OCI-LY7 (cell line): Measurements from ENCODE around the gene EIF4A2. TPM values are rescaled to one million over a fixed set of nuclear protein-coding genes. Genes with fewer than 3 reads are reported as not detected.

Experiments
- BruUV-seq: library from RNA; stranded (reverse); fragments of 400-500 nt; replicated peaks from 2 replicates; lab custom pipeline; 2021; lab: Mats Ljungman, UMichigan
- CTCF ChIA-PET: fragments of 300-600 bp; sonication (Branson Sonifier 250); formaldehyde crosslinking; loops from one replicate; lab custom pipeline; 2022; ENCODE audit warnings: antibody characterized with exemption; ENCODE audit not compliant: unreplicated experiment; lab: Charles Lee
- POLR2A ChIA-PET: fragments of 300-600 bp; sonication (Branson Sonifier 250); formaldehyde crosslinking; loops from one replicate; lab custom pipeline; 2022; ENCODE audit warnings: antibody characterized with exemption; lab: Charles Lee
- DNase-seq: peaks from one replicate; pipeline ENCODE4 v3.0.0-alpha.2; 2015; ENCODE audit warnings: low spot score
- H2AFZ ChIP-seq: fragments of 200-600 bp; sonication (generic), shearing (Covaris generic); 2 replicates; pipeline ENCODE4 v1.6.1; 2014; ENCODE audit warnings: mild to moderate bottlenecking, antibody characterized with exemption, low read length, moderate library complexity
- H3K27ac ChIP-seq: fragments of 200-600 bp; sonication (generic); 2 replicates; pipeline ENCODE4 v1.5.1; 2014; ENCODE audit warnings: mixed run types, low read depth, mild to moderate bottlenecking, moderate library complexity, low read length, inconsistent platforms; ENCODE audit not compliant: poor library complexity, severe bottlenecking
- H3K36me3 ChIP-seq: fragments of 200-600 bp; sonication (generic); 2 replicates; pipeline ENCODE4 v1.6.1; 2014; ENCODE audit warnings: mild to moderate bottlenecking, antibody characterized with exemption, low read length, moderate library complexity, mixed read lengths; ENCODE audit not compliant: insufficient read depth
- H3K4me1 ChIP-seq: fragments of 200-600 bp; sonication (generic); 2 replicates; pipeline ENCODE4 v1.5.1; 2014; ENCODE audit warnings: mild to moderate bottlenecking, low read length; ENCODE audit not compliant: insufficient read depth, poor library complexity, severe bottlenecking
- H3K4me2 ChIP-seq: fragments of 200-600 bp; sonication (generic); 2 replicates; pipeline ENCODE4 v1.6.1; 2014; ENCODE audit warnings: mild to moderate bottlenecking, low read length
- H3K4me3 ChIP-seq: fragments of 200-600 bp; sonication (generic); 2 replicates; pipeline ENCODE4 v1.5.1; 2014; ENCODE audit warnings: mild to moderate bottlenecking, low read depth, low read length; ENCODE audit not compliant: poor library complexity, severe bottlenecking
- H3K79me2 ChIP-seq: fragments of 200-600 bp; sonication (generic); 2 replicates; pipeline ENCODE4 v1.6.1; 2016; ENCODE audit warnings: low read depth, mild to moderate bottlenecking, low read length, moderate library complexity, mixed read lengths; ENCODE audit not compliant: insufficient read depth
- H3K9me2 ChIP-seq: fragments of 200-600 bp; sonication (generic); 2 replicates; pipeline ENCODE4 v1.6.1; 2016; ENCODE audit warnings: mild to moderate bottlenecking, low read length, mixed read lengths; ENCODE audit not compliant: insufficient read depth
- H3K9me3 ChIP-seq: fragments of 200-600 bp; sonication (generic); 2 replicates; pipeline ENCODE4 v1.6.1; 2014; ENCODE audit warnings: mild to moderate bottlenecking, mixed run types, low read length, mixed read lengths
- H4K20me1 ChIP-seq: fragments of 200-600 bp; sonication (generic); 2 replicates; pipeline ENCODE4 v1.6.1; 2014; ENCODE audit warnings: mild to moderate bottlenecking, antibody characterized with exemption, low read length, moderate library complexity, mixed read lengths; ENCODE audit not compliant: insufficient read depth
- EZH2phosphoT487 ChIP-seq: fragments of 200-600 bp; sonication (generic); IDR thresholded peaks from 2 replicates; pipeline ENCODE4 v1.6.1; 2018; ENCODE audit warnings: low read depth, borderline replicate concordance, mild to moderate bottlenecking, mixed run types, antibody characterized with exemption, low read length, moderate library complexity, mixed read lengths
- intact Hi-C: fragments of 100-400 bp; cut with micrococcal nuclease; formaldehyde crosslinking; loops from one replicate; pipeline ENCODE4 v1.10.0; 2022; ENCODE audit not compliant: unreplicated experiment
- total RNA-seq, 2 experiments: library from RNA; depleted of rRNA in 1 of 2; stranded (reverse); fragments of >200 nt in 1 of 2; shearing (Covaris generic) in 1 of 2; gene quantifications; 2 replicates each; pipeline ENCODE4 v1.2.3, GENCODE V29; 2014 to 2022
- TF ChIP-seq, protein P1 (sequence below): fragments of 200-600 bp; sonication (generic); conservative IDR thresholded peaks from 2 replicates; pipeline ENCODE4 v1.5.1; 2014; ENCODE audit warnings: mild to moderate bottlenecking, antibody characterized with exemption, low read length, moderate library complexity, mixed read lengths

Gene EIF4A2
- total RNA-seq, 2 experiments from 2014 or later, result 437 to 506 TPM

DNA sequence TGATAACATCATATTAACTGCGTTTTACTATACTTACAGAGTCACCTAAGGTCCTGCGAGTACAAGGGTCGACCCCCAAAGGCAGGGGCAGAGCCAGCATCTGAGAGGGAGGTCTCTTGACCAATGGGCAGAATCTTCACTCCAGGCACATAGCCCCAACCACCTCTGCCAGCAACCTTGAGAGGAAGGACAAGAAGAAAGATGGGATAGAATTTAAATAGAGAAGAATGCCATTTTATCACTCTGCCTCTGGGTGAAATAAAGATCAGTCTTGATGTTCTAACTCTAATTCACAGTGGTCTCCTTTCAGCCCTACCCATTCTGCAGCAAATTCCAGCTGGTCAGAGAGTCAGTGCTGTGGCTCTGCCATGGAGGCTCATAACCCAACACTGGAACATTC, 39.7 kb upstream of the EIF4A2 start:
- no peak overlapping the region for H3K27ac ChIP-seq
- no peaks in the 10 kb centered on the region for H3K79me2 ChIP-seq
- no peak overlapping the region for H3K4me2 ChIP-seq
- no peaks in the 10 kb centered on the region for H3K36me3 ChIP-seq
- H3K9me2 ChIP-seq, result no peaks in the 10 kb centered on the region
- H3K4me3 ChIP-seq, result no peak overlapping the region
- H3K9me3 ChIP-seq, result no peaks in the 10 kb centered on the region
- BruUV-seq, result no TSS peak
- intact Hi-C loops, result no loop called here
- TF ChIP-seq, protein P1, sequence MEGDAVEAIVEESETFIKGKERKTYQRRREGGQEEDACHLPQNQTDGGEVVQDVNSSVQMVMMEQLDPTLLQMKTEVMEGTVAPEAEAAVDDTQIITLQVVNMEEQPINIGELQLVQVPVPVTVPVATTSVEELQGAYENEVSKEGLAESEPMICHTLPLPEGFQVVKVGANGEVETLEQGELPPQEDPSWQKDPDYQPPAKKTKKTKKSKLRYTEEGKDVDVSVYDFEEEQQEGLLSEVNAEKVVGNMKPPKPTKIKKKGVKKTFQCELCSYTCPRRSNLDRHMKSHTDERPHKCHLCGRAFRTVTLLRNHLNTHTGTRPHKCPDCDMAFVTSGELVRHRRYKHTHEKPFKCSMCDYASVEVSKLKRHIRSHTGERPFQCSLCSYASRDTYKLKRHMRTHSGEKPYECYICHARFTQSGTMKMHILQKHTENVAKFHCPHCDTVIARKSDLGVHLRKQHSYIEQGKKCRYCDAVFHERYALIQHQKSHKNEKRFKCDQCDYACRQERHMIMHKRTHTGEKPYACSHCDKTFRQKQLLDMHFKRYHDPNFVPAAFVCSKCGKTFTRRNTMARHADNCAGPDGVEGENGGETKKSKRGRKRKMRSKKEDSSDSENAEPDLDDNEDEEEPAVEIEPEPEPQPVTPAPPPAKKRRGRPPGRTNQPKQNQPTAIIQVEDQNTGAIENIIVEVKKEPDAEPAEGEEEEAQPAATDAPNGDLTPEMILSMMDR, result no peak
- no peak for TF ChIP-seq EZH2phosphoT487
- H3K4me1 ChIP-seq, result no peaks in the 10 kb centered on the region
- no peak for DNase-seq
- ChIA-PET POLR2A (interaction anchor here (0.6 kb wide), 1 partner anchor 40 kb away, joined by 3 read pairs; no protein-coding TSS in a partner anchor), CTCF (no interaction called here)
- no peaks in the 10 kb centered on the region for H4K20me1 ChIP-seq
- H2AFZ ChIP-seq, result no peak overlapping the region

GRCh38 chr3:186746008-186746407, 37.4 kb upstream of the EIF4A2 start:
- H2AFZ ChIP-seq, result no peak overlapping the region
- H4K20me1 ChIP-seq, result no peaks in the 10 kb centered on the region
- CTCF ChIA-PET, result no interaction called here
- no peaks in the 10 kb centered on the region for H3K9me3 ChIP-seq
- intact Hi-C loops, result no loop called here
- POLR2A ChIA-PET, result interaction anchor here (0.6 kb wide), 1 partner anchor 37 kb away, joined by 3 read pairs; no protein-coding TSS in a partner anchor
- H3K4me2 ChIP-seq, result no peak overlapping the region
- H3K27ac ChIP-seq, result no peak overlapping the region
- H3K4me3 ChIP-seq, result no peak overlapping the region
- no TSS peak for BruUV-seq
- no peak for DNase-seq
- no peaks in the 10 kb centered on the region for H3K9me2 ChIP-seq
- TF ChIP-seq EZH2phosphoT487, result no peak
- TF ChIP-seq, protein P1, result no peak
- no peaks in the 10 kb centered on the region for H3K4me1 ChIP-seq
- no peaks in the 10 kb centered on the region for H3K36me3 ChIP-seq
- no peaks in the 10 kb centered on the region for H3K79me2 ChIP-seq

DNA sequence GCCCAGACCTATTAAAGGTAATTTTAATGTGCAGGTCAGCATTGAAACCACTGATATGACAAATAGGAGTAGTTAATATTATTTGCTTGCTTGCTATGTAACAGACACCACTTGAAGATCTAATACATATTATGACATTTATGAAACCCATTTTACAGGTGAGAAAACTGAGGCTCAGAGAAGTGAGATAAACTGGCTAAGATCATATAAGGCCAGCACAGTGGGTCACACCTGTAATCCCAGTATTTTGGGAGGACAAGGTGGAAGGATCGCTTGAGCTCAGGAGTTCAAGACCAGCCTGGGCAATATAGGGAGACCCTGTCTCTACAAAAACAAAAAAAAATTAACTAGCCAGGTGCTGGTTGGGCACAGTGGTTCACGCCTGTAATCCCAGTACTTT, 33.1 kb upstream of the EIF4A2 start:
- Histone ChIP-seq H3K79me2 (no peaks in the 10 kb centered on the region), H3K4me3 (no peak overlapping the region), H3K36me3 (no peaks in the 10 kb centered on the region), H3K4me1 (no peaks in the 10 kb centered on the region), H3K27ac (no peak overlapping the region), H3K9me3 (no peaks in the 10 kb centered on the region), H2AFZ (no peak overlapping the region), H4K20me1 (no peaks in the 10 kb centered on the region), H3K9me2 (no peaks in the 10 kb centered on the region), H3K4me2 (no peak overlapping the region)
- no peak for DNase-seq
- TF ChIP-seq, protein P1, result no peak
- no peak for TF ChIP-seq EZH2phosphoT487
- ChIA-PET POLR2A (interaction anchor here (0.7 kb wide), 1 partner anchor 56 kb away, joined by 3 read pairs; no protein-coding TSS in a partner anchor), CTCF (no interaction called here)
- BruUV-seq, result no TSS peak
- intact Hi-C loops, result no loop called here
